ENCODE measurements around the gene FUT2.
A peak's percentile ranks its signal among the peaks of the same experiment; 100 is the strongest.
"Not testable (repeated sequence)": the region's sequence is repeated elsewhere in the genome, so short reads cannot be mapped to it uniquely, and the experiment has no call there.

The FUT2 gene

DNA sequence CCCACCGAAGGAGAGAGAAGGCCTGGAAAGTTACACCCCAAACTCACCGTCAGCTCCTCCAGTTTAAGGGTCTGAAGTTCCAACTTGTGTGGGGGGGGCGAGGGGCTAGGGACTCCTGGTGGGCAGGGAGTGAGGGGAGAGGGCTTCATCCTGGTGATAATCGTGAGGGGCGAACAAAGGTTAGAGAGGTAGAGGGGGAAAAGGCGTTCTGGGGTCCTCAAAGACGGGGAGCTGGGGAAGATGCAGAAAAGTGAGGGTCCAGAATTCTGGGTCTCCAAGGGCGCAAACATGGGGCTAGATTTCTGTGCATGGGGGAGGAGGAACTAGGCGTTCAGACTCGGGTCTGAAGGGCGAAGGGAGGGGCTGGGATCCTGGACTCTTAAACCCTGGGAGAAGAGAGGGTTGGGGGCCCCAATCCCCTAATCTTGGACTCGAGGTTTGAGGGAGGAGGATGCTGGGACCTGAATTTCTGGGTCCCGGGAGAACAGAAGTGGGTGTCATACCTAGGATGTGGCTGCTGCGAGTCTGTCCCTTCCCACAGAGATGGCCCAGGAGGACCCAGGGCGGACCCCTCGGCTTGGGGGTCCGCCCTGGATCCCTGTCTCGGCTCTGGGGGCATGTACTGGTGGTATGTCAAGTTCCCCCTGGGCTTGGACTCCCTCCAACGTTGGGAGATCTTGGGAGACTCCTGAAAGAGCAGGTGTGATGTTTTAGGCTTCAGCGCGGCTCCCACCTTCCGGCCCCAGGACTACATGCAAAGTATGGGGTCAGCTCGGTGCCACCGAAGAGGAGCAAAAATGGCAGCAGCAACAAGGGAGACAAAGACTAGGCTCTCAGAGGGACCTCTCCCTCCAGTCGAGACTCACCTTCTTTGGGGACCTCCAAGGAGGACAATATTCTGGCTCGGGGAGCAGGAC lies 19.2 kb downstream of the FUT2 start:
- no peak for DNase-seq (ENCODE audit: low read depth)
- peak overlapping the region; percentile 64 for H3K4me3 ChIP-seq (ENCODE audit: low read depth, low read length)
- TF ChIP-seq, protein P1, sequence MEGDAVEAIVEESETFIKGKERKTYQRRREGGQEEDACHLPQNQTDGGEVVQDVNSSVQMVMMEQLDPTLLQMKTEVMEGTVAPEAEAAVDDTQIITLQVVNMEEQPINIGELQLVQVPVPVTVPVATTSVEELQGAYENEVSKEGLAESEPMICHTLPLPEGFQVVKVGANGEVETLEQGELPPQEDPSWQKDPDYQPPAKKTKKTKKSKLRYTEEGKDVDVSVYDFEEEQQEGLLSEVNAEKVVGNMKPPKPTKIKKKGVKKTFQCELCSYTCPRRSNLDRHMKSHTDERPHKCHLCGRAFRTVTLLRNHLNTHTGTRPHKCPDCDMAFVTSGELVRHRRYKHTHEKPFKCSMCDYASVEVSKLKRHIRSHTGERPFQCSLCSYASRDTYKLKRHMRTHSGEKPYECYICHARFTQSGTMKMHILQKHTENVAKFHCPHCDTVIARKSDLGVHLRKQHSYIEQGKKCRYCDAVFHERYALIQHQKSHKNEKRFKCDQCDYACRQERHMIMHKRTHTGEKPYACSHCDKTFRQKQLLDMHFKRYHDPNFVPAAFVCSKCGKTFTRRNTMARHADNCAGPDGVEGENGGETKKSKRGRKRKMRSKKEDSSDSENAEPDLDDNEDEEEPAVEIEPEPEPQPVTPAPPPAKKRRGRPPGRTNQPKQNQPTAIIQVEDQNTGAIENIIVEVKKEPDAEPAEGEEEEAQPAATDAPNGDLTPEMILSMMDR (IDR thresholded peaks at IDR 0.05; ENCODE audit: low read depth, low read length), result no peak
- TF ChIP-seq, protein P2, sequence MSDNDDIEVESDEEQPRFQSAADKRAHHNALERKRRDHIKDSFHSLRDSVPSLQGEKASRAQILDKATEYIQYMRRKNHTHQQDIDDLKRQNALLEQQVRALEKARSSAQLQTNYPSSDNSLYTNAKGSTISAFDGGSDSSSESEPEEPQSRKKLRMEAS (IDR thresholded peaks at IDR 0.05; ENCODE audit: low read depth, low read length), result 0 out of 2 replicates have a peak, but pooled peaks have one; percentile 8
- TF ChIP-seq POLR2A (IDR thresholded peaks at IDR 0.05; ENCODE audit: extremely low read depth, insufficient read length) (no peak), MYC (IDR thresholded peaks at IDR 0.05; ENCODE audit: low read depth, low read length) (peak; percentile 23; the same call in 1 of the 2 replicates)

DNA sequence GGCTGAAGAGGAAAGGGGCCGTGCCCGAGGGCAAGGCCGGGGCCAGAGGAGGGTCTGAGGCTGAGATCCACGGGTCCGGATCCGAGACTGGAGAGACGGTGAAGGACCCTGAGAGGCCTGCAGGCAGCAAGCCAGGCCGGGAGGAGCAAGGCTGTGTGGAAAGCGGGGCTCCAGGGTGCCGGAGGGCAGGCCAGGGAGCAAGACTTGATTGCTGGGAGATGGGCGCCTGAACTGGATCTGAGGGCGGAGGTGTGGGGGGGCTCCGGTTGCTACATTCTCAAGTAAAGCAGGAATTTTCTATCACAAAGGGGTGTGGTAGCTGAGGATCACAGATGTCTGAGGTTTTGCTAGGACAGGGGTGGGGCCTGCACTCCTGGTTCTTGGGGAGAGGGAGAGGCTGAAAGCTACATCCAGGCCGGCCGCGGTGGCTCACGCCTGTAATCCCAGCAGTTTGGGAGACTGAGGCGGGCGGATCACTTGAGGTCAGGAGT lies 20.0 kb downstream of the FUT2 start:
- TF ChIP-seq MYC (IDR thresholded peaks at IDR 0.05; ENCODE audit: low read depth, low read length) (no peak), POLR2A (IDR thresholded peaks at IDR 0.05; ENCODE audit: extremely low read depth, insufficient read length) (no peak)
- TF ChIP-seq, protein P2 (IDR thresholded peaks at IDR 0.05; ENCODE audit: low read depth, low read length), result no peak
- TF ChIP-seq, protein P1 (IDR thresholded peaks at IDR 0.05; ENCODE audit: low read depth, low read length), result no peak
- H3K4me3 ChIP-seq (ENCODE audit: low read depth, low read length), result no peak overlapping the region
- DNase-seq (ENCODE audit: low read depth), result no peak

DNA sequence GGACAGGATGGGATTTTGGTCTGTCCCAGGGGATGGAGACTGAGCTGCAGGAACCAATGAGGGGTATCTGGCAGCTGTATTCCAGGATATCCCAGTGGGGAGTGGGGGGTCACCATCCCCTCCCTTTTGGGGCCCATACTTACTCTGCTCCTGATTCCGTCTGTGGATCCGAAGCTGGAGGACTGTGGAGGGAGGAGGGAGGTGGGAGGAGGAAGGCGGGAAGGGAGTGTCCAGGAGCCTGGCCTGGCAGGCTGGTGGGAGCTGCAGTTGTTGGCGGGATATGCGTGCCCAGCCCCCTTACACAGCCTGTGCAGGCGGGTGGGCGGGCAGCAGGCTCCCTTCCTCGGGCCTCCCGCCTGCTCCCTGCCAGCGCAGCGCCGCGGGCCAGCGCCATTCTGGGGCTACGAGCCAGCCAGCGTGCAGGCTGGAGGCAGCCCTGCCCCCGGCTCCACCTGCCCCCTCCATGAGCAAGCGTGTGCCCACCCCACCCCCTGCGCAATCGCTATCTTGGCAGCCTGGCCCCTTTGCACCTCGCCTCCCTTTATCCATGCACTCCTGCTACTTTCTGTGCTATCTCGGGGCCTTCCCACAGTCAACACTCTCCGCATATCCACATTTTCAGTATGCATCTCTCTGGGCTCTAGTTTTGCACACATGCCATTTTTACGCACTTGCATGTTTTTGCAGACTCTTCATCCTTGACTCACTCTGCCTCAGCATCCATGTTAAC lies 21.0 kb downstream of the FUT2 start:
- no peak overlapping the region for H3K4me3 ChIP-seq (ENCODE audit: low read depth, low read length)
- DNase-seq (ENCODE audit: low read depth), result no peak
- TF ChIP-seq MYC (IDR thresholded peaks at IDR 0.05; ENCODE audit: low read depth, low read length) (no peak), POLR2A (IDR thresholded peaks at IDR 0.05; ENCODE audit: extremely low read depth, insufficient read length) (no peak)
- TF ChIP-seq, protein P2 (IDR thresholded peaks at IDR 0.05; ENCODE audit: low read depth, low read length), result no peak

DNA sequence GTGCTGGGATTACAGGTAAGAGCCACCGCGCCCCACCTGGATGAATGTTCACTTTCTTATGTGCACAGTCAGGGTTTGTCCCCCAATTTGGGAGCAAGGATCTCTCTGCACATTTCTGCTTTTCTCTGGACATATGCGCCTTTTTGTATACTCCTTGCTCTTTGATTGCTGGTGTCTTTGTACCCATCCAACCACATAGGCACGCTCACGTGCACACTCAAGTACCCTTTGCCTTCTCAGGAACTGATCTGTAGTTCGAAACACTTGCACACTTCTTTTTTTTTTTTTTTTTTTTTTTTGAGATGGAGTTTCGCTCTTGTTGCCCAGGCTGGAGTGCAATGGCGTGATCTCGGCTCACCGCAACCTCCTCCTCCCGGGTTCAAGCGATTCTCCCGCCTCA lies 22.3 kb downstream of the FUT2 start:
- not testable (repeated sequence) for DNase-seq (ENCODE audit: low read depth); H3K4me3 ChIP-seq (ENCODE audit: low read depth, low read length)

DNA sequence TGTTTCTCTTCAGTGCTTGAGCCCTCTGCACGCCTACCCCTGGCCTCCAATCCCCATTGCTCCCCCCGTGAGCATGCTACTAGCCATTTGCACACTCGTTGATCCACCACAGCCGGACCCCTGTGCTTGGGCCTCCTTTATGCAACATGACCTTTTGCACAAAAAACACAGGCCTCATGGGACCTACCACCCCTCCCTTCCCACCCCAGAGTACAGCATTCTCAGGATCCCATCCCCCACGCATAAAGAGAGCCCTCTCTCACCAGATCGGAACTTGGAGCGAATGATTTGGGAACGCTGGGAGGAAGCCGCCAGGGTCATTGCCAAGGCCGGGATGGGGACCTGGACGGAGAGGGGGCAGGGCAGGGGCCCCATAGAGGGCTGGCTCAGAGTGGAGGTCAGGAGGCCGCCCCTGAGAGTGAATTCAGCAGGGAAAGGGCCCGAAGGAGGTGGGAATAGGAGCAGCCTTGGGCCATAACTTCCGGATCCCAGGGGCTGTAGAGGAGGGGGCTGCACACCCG lies 23.0 kb downstream of the FUT2 start:
- H3K4me3 ChIP-seq (ENCODE audit: low read depth, low read length), result no peak overlapping the region
- TF ChIP-seq MYC (IDR thresholded peaks at IDR 0.05; ENCODE audit: low read depth, low read length) (no peak), POLR2A (IDR thresholded peaks at IDR 0.05; ENCODE audit: extremely low read depth, insufficient read length) (no peak)
- TF ChIP-seq, protein P1 (IDR thresholded peaks at IDR 0.05; ENCODE audit: low read depth, low read length), result no peak
- TF ChIP-seq, protein P2 (IDR thresholded peaks at IDR 0.05; ENCODE audit: low read depth, low read length), result no peak
- DNase-seq (ENCODE audit: low read depth), result no peak

DNA sequence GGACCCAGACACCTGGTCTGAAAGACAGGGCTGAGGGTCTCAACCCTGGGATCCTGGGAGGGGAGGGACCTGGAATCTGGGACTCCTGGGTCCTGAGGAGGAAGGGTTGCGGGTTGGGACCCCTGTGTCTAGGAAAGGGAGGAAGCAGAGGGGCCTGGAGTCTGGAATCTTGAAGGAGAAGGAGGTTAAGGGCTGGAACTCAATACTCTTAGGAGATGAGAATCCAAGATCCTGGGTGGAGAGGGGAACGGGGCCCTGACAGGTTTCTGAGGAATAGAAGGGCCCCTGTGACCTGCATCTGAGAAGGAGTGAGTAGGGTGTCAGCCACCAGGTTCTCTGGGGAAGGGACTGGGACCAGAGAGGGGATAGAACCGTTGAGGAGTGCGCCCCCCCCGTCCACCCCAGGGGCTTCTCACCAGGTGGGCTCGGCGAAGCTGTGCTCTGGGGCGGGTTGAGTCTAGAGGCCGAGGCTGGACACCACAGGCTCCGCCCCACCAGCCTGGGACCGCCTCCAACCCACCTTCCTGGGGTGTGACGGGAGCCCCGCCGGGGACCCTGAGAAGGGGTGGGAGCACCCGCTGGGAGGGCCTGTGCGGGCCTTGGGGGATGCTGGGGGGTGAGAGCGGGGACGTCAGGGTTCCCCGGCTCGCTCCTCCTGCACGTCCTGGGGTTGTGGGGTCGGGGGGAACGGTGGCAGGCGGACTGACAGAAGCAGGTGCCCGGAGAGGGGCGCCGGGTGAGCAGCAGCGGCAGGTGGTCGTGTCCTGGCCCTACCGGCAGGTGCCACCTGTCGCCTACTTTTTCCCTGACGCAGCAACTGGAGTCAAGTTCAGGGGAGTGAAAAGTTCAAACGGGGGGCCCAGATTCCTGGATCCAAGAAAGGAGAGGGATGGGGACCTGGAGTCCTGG lies 23.7 kb downstream of the FUT2 start, which contains the start of gene MAMSTR:
Gene MAMSTR, minus strand, starts transcription at position 463 of the 909 bp plus-strand sequence. CDS start 694 bp downstream, outside the sequence.
- peak within 1 kb of the TSS; percentile 58 for H3K4me3 ChIP-seq (ENCODE audit: low read depth, low read length)
- DNase-seq (ENCODE audit: low read depth), result no peak
- TF ChIP-seq, protein P1 (IDR thresholded peaks at IDR 0.05; ENCODE audit: low read depth, low read length), result no peak
- TF ChIP-seq POLR2A (IDR thresholded peaks at IDR 0.05; ENCODE audit: extremely low read depth, insufficient read length), result no peak
- no peak for TF ChIP-seq MYC (IDR thresholded peaks at IDR 0.05; ENCODE audit: low read depth, low read length)
- TF ChIP-seq, protein P2 (IDR thresholded peaks at IDR 0.05; ENCODE audit: low read depth, low read length), result no peak
